Endodermal cell (in vitro differentiated cells): ENCODE results near the gene TM9SF3. TPM values are rescaled to one million over a fixed set of nuclear protein-coding genes. Genes with fewer than 3 reads are reported as not detected.

Experiments used
- DNase-seq: peaks from one replicate; pipeline ENCODE4 v3.0.0-alpha.2; 2017
- H3K27ac ChIP-seq: 2 replicates; pipeline ENCODE4 v1.5.1; 2013; ENCODE audit warnings: mild to moderate bottlenecking, low read depth, low read length, moderate library complexity
- H3K27me3 ChIP-seq: 2 replicates; pipeline ENCODE4 v1.6.1; 2013; ENCODE audit warnings: mild to moderate bottlenecking, low read length, moderate library complexity; ENCODE audit not compliant: insufficient read depth, control insufficient read depth, poor library complexity, severe bottlenecking
- H3K36me3 ChIP-seq: 2 replicates; pipeline ENCODE4 v1.7.0; 2013; ENCODE audit warnings: mild to moderate bottlenecking, low read length, moderate library complexity; ENCODE audit not compliant: control insufficient read depth, insufficient read depth
- H3K4me1 ChIP-seq: one replicate; pipeline ENCODE4 v1.7.0; 2013; ENCODE audit warnings: low read length; ENCODE audit not compliant: control insufficient read depth, insufficient read depth
- H3K4me3 ChIP-seq: 2 replicates; pipeline ENCODE4 v1.5.1; 2013; ENCODE audit warnings: mild to moderate bottlenecking, low read length, moderate library complexity
- H3K9ac ChIP-seq: 2 replicates; pipeline ENCODE4 v1.6.1; 2013; ENCODE audit warnings: mild to moderate bottlenecking, low read length, moderate library complexity; ENCODE audit not compliant: poor library complexity, severe bottlenecking; ENCODE audit errors: extremely low read depth
- H3K9me3 ChIP-seq: 2 replicates; pipeline ENCODE4 v1.6.1; 2013; ENCODE audit warnings: mild to moderate bottlenecking, low read length, moderate library complexity; ENCODE audit not compliant: control insufficient read depth
- H3K27ac Mint-ChIP-seq: 2 replicates; pipeline ENCODE4 v1.8.0; 2020; ENCODE audit warnings: mixed read lengths
- H3K27me3 Mint-ChIP-seq: 2 replicates; pipeline ENCODE4 v1.8.0; 2021; ENCODE audit warnings: mild to moderate bottlenecking, mixed read lengths; ENCODE audit not compliant: insufficient read depth
- H3K36me3 Mint-ChIP-seq: 2 replicates; pipeline ENCODE4 v1.8.0; 2020; ENCODE audit warnings: low read depth, mixed read lengths
- H3K4me1 Mint-ChIP-seq: 2 replicates; pipeline ENCODE4 v1.8.0; 2020; ENCODE audit warnings: mixed read lengths
- H3K4me3 Mint-ChIP-seq: 2 replicates; pipeline ENCODE4 v1.8.0; 2020; ENCODE audit warnings: mild to moderate bottlenecking, moderate library complexity, mixed read lengths
- H3K9me3 Mint-ChIP-seq: 2 replicates; pipeline ENCODE4 v1.8.0; 2020; ENCODE audit warnings: mild to moderate bottlenecking, mixed read lengths
- WGBS, 2 experiments: methylation state at CpG; one replicate each; pipeline versions ENCODE4 v1.1.5 to v1.1.7; 2013; ENCODE audit warnings: missing lambda C conversion rate in 2 of 2, mixed read lengths in 1 of 2; ENCODE audit not compliant: insufficient coverage in 1 of 2, insufficient read length in 1 of 2; 5-methylcytosine and 5-hydroxymethylcytosine counted together
- total RNA-seq, 2 donors: library from RNA; stranded (reverse); fragmentation: NEBNext Ultra II Directional in 1 of 2; extraction: Animal tissue kit (Norgen Biotek cat#: 25700) in 1 of 2; gene quantifications; 2 replicates in 1 of 2; 3 replicates in 1 of 2; pipeline ENCODE4 v1.2.1, GENCODE V29; 2021
- TF ChIP-seq, protein P1 (sequence below): fragments of 200-600 bp; sonication (generic); conservative IDR thresholded peaks from 2 replicates; pipeline ENCODE4 v1.5.0; 2021; ENCODE audit warnings: antibody characterized with exemption, mild to moderate bottlenecking

TM9SF3 gene
- total RNA-seq, 2 donors from 2014 or later: 134 to 137 TPM

DNA sequence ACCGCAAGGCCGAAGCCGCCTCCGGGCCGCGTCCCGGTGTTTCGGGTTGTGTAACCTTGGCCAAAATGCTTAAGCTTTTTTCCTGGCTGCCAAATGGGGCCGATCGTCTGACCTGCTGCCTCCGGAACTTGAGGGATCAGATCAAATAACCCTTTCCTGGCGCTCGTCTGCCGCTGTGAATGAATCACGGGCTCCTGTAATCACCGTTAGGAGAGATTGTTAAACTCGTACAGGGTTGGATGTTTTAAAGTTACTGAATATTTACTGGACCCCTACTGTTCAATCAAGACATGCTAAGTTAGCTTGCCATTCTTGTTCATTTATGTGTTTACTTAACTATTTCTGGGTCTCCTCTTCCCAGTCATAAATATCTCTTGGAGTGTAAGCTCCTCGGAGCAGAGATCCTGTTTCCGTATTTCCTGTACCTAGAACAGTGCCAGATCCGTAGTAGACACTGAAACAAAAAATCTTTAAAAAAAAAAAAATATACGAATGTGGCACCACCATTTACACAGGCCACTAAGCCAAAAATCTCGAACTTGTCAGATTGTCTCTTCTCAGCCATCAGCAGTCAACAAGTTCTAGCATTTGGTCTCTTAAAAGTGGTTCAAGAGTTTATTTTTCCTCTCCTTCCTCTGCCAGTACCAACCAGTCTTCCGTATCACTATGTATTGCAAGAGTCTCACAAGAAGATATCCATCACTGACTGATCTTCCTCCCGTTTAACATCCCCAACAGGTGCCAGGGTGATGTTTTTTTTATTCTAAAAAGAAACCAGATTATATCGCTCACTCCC is 650 bp upstream of the TM9SF3 start:
- H3K9me3 Mint-ChIP-seq: no peaks in the 10 kb centered on the region
- H3K4me1 ChIP-seq: peaks cover 6% of the 10 kb centered on the region
- H3K27ac Mint-ChIP-seq: no peak overlapping the region
- H3K36me3 ChIP-seq: peaks cover 4% of the 10 kb centered on the region
- DNase-seq: no peak
- H3K27me3 Mint-ChIP-seq: no peaks in the 10 kb centered on the region
- peak overlapping the region; percentile 89 for H3K27ac ChIP-seq
- TF ChIP-seq, protein P1, sequence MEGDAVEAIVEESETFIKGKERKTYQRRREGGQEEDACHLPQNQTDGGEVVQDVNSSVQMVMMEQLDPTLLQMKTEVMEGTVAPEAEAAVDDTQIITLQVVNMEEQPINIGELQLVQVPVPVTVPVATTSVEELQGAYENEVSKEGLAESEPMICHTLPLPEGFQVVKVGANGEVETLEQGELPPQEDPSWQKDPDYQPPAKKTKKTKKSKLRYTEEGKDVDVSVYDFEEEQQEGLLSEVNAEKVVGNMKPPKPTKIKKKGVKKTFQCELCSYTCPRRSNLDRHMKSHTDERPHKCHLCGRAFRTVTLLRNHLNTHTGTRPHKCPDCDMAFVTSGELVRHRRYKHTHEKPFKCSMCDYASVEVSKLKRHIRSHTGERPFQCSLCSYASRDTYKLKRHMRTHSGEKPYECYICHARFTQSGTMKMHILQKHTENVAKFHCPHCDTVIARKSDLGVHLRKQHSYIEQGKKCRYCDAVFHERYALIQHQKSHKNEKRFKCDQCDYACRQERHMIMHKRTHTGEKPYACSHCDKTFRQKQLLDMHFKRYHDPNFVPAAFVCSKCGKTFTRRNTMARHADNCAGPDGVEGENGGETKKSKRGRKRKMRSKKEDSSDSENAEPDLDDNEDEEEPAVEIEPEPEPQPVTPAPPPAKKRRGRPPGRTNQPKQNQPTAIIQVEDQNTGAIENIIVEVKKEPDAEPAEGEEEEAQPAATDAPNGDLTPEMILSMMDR: no peak
- H3K27me3 ChIP-seq: no peaks in the 10 kb centered on the region
- H3K9me3 ChIP-seq: no peaks in the 10 kb centered on the region
- no peaks in the 10 kb centered on the region for H3K36me3 Mint-ChIP-seq
- peak overlapping the region; percentile 93 for H3K9ac ChIP-seq
- 24 to 57% methylated on average over 5 to 25 of the region's 25 CpGs for WGBS, 2 experiments
- no peak overlapping the region for H3K4me3 Mint-ChIP-seq
- H3K4me3 ChIP-seq: peak overlapping the region; percentile 86
- H3K4me1 Mint-ChIP-seq: peaks cover 8% of the 10 kb centered on the region

DNA sequence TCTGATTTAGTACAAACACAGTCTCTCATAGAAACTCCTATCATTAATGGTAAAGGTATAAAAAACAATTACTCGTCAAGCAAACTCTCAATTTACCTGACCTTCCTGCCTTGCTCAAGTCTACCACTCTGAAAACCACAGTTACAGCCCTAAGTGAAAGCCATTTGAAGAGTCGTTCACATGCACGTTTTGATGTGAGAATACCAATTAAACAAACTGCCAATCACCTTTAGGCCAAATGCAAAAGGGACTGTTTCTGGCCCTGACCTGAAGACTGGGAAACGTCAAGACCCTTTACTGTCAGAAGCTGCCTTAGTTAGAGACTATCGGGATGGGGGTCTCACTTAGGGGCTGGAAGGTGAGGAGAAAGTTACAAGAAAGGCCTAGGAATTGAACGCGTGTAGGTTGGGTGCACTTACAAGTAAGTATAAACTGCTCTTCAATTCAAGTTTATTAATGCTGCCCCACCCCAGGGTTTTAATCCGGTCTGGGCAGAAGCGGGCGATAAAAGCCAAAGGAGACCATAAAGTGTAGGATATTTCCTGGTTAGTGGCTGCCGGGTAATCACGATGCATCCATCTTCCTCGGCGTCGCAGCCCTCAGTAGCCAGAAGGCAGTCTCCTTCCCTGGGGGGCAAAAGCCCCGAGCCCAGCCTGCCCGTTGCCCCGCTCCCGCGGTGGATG is 935 bp downstream of the TM9SF3 start:
- H3K27ac Mint-ChIP-seq: peak overlapping the region; percentile 92
- peaks cover 18% of the 10 kb centered on the region for H3K4me1 Mint-ChIP-seq
- H3K27me3 ChIP-seq: no peaks in the 10 kb centered on the region
- WGBS, 2 experiments: 2 to 3% methylated on average over 10 to 20 of the region's 20 CpGs
- H3K27me3 Mint-ChIP-seq: no peaks in the 10 kb centered on the region
- H3K4me3 Mint-ChIP-seq: no peak overlapping the region
- peaks cover 6% of the 10 kb centered on the region for H3K4me1 ChIP-seq
- H3K9me3 ChIP-seq: no peaks in the 10 kb centered on the region
- TF ChIP-seq, protein P1: no peak
- peak overlapping the region; percentile 88 for H3K27ac ChIP-seq
- peak overlapping the region; percentile 88 for H3K4me3 ChIP-seq
- peaks cover 6% of the 10 kb centered on the region for H3K36me3 ChIP-seq
- no peak for DNase-seq
- H3K36me3 Mint-ChIP-seq: no peaks in the 10 kb centered on the region
- peak overlapping the region; percentile 80 for H3K9ac ChIP-seq
- H3K9me3 Mint-ChIP-seq: no peaks in the 10 kb centered on the region

DNA sequence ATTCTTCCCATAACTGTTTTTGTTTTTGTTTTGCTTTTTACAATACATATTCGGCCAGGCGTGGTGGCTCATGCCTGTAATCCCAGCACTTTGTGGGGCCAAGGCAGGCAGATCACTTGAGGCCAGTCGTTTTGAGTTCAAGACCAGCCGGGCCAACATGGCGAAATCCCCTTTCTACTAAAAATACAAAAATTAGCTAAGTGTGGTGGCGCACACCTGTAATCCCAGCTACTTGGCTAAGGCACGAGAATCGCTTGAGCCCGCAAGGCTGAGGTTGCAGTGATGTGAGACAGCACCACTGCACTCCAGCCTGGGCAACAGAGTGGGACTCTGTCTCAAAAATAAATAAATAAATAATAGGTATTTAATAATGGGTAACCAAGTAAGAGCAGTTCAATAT is 2.3 kb downstream of the TM9SF3 start:
- H3K9me3 Mint-ChIP-seq: no peaks in the 10 kb centered on the region
- peak overlapping the region; percentile 88 for H3K4me3 ChIP-seq
- H3K4me1 ChIP-seq: peaks cover 6% of the 10 kb centered on the region
- peaks cover 25% of the 10 kb centered on the region for H3K4me1 Mint-ChIP-seq
- no peak overlapping the region for H3K27ac ChIP-seq
- no peaks in the 10 kb centered on the region for H3K27me3 Mint-ChIP-seq
- no peak for DNase-seq
- no peaks in the 10 kb centered on the region for H3K27me3 ChIP-seq
- no peak overlapping the region for H3K27ac Mint-ChIP-seq
- peaks cover 10% of the 10 kb centered on the region for H3K36me3 ChIP-seq
- 80 to 89% methylated on average over 9 of the region's 9 CpGs for WGBS, 2 experiments
- no peaks in the 10 kb centered on the region for H3K36me3 Mint-ChIP-seq
- TF ChIP-seq, protein P1: no peak
- H3K4me3 Mint-ChIP-seq: no peak overlapping the region
- H3K9ac ChIP-seq: no peak overlapping the region
- no peaks in the 10 kb centered on the region for H3K9me3 ChIP-seq
